ENCODE results near the gene DDX49. TPM values are rescaled to one million over a fixed set of nuclear protein-coding genes. Genes with fewer than 3 reads are reported as not detected.

Gene DDX49
- total and polyA plus RNA-seq, 8 donors, result 17.5 to 42.2 (median 24.5) TPM

DNA sequence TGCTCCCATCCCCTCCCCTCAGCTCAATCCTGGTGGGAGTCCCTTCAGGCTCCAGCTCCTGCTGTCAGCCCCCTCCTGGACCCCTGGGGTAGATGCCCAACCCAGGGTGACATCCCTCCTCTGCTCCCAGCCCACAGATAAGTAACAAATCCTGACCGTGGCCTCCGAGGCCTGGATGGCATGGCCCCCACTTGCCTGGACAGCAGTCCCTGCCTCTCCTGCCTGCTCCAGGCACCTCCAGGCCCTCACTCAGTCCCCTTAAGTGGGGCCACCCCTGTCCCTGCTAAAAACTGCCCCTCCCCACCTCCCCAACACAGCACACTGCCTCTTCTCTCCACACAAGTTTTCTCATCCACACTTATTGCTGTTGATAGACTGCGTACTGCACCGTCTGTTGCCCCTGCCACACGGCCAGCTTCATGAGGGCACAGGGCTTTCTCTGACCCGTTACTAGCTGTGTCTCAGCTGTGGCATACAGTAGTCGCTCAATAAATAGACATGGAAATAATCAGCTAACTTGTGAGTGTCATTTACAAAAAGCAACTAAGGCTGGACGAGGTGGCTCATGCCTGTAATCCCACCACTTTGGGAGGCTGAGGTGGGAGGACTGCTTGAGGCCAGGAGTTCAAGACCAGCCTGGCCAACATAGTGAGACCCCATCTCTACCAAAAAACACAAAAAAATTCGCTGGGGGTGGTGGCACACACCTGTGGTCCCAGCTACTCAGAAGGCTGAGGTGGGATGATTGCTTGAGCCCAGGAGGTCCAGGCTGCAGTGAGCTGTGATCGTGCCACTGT is 29.4 kb upstream of the DDX49 start:
- ATAC-seq (no peak), FAIRE-seq (no peak), DNase-seq (no peak)
- peaks cover 0 to 10% (median 0%) of the 10 kb centered on the region in 4 donors for H3K27me3 ChIP-seq
- H3K27ac ChIP-seq, result no peak overlapping the region
- TF ChIP-seq, protein P1, sequence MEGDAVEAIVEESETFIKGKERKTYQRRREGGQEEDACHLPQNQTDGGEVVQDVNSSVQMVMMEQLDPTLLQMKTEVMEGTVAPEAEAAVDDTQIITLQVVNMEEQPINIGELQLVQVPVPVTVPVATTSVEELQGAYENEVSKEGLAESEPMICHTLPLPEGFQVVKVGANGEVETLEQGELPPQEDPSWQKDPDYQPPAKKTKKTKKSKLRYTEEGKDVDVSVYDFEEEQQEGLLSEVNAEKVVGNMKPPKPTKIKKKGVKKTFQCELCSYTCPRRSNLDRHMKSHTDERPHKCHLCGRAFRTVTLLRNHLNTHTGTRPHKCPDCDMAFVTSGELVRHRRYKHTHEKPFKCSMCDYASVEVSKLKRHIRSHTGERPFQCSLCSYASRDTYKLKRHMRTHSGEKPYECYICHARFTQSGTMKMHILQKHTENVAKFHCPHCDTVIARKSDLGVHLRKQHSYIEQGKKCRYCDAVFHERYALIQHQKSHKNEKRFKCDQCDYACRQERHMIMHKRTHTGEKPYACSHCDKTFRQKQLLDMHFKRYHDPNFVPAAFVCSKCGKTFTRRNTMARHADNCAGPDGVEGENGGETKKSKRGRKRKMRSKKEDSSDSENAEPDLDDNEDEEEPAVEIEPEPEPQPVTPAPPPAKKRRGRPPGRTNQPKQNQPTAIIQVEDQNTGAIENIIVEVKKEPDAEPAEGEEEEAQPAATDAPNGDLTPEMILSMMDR (IDR thresholded peaks at IDR 0.05), result no peak
- WGBS, 2 donors, result 68 to 76% methylated on average over 10 of the region's 10 CpGs
- H3K4me3 ChIP-seq, result no peak overlapping the region
- no peaks in the 10 kb centered on the region for H3K9me3 ChIP-seq
- no peaks in the 10 kb centered on the region for H3K36me3 ChIP-seq
- intact Hi-C loops (cut with DNase I), result loop anchor here in 1 of 3 donors (10.0 kb wide), 1 partner anchor 95 kb away; no protein-coding TSS in a partner anchor
- H3K4me1 ChIP-seq, result no peaks in the 10 kb centered on the region

DNA sequence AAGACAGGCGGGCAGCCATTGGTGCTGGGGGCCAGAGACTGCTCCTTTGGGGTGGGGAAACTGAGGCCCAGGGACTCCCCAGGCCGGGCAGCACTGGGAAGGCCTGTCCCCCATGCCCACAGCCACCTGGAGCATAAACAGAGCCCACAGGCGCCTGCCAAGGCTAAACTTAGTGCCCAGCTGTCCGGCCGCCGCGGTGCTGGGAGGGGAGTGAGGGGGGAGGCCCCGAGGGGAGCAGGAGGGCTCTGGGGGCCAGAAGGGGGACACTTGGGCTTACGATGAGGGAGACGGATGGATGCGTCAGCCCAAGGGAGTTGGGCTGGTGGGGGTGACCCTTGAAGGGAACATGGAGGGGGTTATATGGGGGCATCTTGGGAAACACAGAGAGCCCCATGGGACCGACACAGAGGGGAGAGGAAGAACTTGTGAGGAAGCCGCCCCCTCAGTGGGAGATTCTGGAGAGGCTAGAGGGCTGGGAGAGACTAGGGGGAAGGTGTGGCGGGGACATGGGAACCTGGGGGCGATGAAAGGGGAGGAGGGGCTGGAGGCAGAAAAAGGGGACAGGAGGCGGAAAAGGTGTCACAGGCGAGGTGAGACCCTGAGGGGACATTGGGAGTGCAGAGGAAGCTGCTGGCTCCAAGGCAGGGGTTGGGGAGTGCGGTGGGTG is 25.8 kb upstream of the DDX49 start:
- TF ChIP-seq, protein P1 (IDR thresholded peaks at IDR 0.05), result no peak
- FAIRE-seq (no peak), DNase-seq (peak in 1 of 6 donors; percentile 49), ATAC-seq (no peak)
- 34 to 40% methylated on average over 13 to 18 of the region's 18 CpGs for WGBS, 2 donors
- H3K4me3 ChIP-seq, result no peak overlapping the region
- no peaks in the 10 kb centered on the region for H3K9me3 ChIP-seq
- H3K4me1 ChIP-seq, result no peaks in the 10 kb centered on the region
- peaks cover 0 to 10% (median 0%) of the 10 kb centered on the region in 4 donors for H3K27me3 ChIP-seq
- H3K36me3 ChIP-seq, result no peaks in the 10 kb centered on the region
- intact Hi-C loops (cut with DNase I), result loop anchor here in 1 of 3 donors (10.0 kb wide), 1 partner anchor 91 kb away; no protein-coding TSS in a partner anchor
- H3K27ac ChIP-seq, result no peak overlapping the region

DNA sequence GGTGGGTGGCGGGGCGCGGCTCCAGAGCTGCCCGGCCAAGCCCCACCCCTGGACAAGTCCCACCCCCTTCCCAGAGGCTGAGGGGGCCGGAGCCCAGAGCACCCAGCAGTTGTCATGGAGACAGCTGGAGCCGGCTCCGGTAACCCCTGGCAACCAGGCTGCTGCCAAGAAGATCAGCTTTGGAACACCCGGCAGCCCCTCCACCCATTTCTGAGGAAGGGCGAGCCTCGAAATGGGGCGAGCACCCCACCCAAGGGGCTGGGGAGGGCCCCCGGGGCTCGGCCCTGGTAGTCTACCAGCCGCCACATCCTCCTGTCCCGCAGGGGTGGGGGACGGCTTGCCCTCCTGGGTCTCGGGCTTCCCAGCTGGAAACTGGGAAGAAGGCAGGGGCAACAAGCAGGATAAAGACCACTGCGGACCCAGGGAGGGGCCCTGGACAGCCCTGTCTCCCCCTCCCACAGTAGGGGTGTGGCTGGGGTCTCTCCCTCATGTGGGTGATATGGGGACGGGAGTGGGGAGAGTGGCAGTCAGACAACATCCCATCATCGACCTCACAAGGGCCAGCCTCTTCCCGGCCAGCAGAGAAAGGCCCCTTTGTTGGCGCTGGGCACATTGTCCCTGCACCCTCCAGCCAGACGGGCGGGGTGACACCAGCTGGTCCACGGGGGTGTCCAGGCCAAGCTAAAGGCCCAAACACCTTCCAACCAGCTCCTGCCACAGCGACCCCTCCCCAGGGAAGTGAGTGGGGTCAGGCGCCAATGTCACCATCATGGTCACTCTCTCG is 25.1 kb upstream of the DDX49 start:
- ATAC-seq, result peak; percentile 10 to 70 (median 39)
- peak overlapping the region in 1 of 4 donors; percentile 35 for H3K4me3 ChIP-seq

DNA sequence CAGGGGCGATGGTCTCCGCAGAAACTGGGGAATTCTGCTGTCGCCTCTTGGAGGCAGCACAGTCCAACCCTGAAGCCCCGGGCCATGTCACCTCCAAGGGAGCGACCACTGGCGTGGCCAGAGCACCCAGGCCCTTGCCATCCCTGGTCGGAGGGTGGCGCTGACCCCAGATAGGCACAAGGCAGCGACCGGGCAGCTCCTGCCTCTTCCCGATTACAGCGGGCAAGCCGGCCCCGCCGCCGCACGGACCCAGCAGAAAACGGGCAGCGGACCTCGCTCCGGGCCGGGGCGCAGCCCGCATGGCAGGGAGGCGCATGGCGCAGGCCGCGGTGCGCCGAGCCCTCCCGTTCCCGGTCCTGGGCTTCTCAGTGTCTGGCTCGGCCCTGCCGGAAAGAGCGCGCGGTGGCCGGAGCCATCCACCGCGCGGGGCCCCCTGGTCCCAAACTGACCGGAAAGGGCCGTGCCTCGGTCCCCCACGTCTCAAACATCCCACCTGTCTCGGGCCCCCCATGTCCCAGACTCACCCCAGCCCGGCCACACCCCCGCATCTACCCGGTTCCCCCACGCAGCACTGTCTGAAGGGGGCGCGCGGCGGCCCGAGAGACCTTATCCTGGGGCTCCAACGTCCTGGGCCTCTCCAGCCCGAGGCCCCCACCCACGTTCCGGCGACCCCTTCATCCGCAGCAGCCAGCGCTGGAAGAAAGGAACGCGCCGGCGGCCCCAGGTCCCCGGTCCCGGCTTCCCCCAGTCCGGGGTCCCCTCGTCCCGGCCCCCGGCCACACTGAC is 24.3 kb upstream of the DDX49 start:
- H3K9me3 ChIP-seq, result no peaks in the 10 kb centered on the region
- TF ChIP-seq, protein P1 (IDR thresholded peaks at IDR 0.05), result no peak
- peaks cover 0 to 10% (median 0%) of the 10 kb centered on the region in 4 donors for H3K27me3 ChIP-seq
- peaks cover 0 to 11% (median 5%) of the 10 kb centered on the region in 3 donors for H3K36me3 ChIP-seq
- WGBS, 2 donors, result 1% methylated on average over 59 to 72 of the region's 72 CpGs
- ATAC-seq (peak; percentile 30 to 75 (median 63)), FAIRE-seq (no peak), DNase-seq (peak in 2 of 6 donors; percentile 74 to 79)
- H3K4me1 ChIP-seq, result no peaks in the 10 kb centered on the region
- H3K4me3 ChIP-seq, result peak overlapping the region in 2 of 4 donors; percentile 8 to 35
- intact Hi-C loops (cut with DNase I), result loop anchor here in 1 of 3 donors (10.0 kb wide), 1 partner anchor 90 kb away; no protein-coding TSS in a partner anchor
- H3K27ac ChIP-seq, result no peak overlapping the region

More for the DNA sequence above, 25.1 kb upstream of the DDX49 start:
- no peaks in the 10 kb centered on the region for H3K9me3 ChIP-seq
- H3K27ac ChIP-seq, result no peak overlapping the region
- WGBS, 2 donors, result 8% methylated on average over 19 to 27 of the region's 28 CpGs
- TF ChIP-seq, protein P1 (IDR thresholded peaks at IDR 0.05), result no peak
- intact Hi-C loops (cut with DNase I), result loop anchor here in 1 of 3 donors (10.0 kb wide), 1 partner anchor 90 kb away; no protein-coding TSS in a partner anchor
- no peaks in the 10 kb centered on the region for H3K4me1 ChIP-seq
- H3K36me3 ChIP-seq, result peaks cover 0 to 5% (median 0%) of the 10 kb centered on the region in 3 donors
- H3K27me3 ChIP-seq, result peaks cover 0 to 10% (median 0%) of the 10 kb centered on the region in 4 donors
- FAIRE-seq (no peak), DNase-seq (peak in 1 of 6 donors; percentile 65)
